Esophagus squamous epithelium (tissue), 4 donors: ENCODE data around the gene ACTG1.

Source experiments
- CTCF ChIP-seq, 6 experiments: fragments of 450-650 bp in 4 of 6; fragments of 200-600 bp in 2 of 6; sonication (generic) in 2 of 6; IDR thresholded peaks; one replicate each; pipeline ENCODE4 v1.5.1; 2016 to 2019; ENCODE audit warnings: antibody characterized with exemption in 6 of 6, mild to moderate bottlenecking in 4 of 6, moderate library complexity in 4 of 6
- POLR2A ChIP-seq, 4 donors: fragments of 450-650 bp; IDR thresholded peaks; one replicate each; pipeline ENCODE4 v1.6.1; 2017; ENCODE audit warnings: antibody characterized with exemption in 4 of 4, mild to moderate bottlenecking in 4 of 4, moderate library complexity in 3 of 4

- TF ChIP-seq POLR2A (IDR thresholded peaks at IDR 0.05) (peak in 2 of 4 donors; percentile 15 to 31), CTCF (IDR thresholded peaks at IDR 0.05) (no peak)
These were observed 40.5 kb upstream of the ACTG1 start for GRCh38 chr17:81553018-81553615.
